Erythroblast (primary cell): ENCODE measurements around the gene PCDHGB6.
A peak's percentile ranks its signal among the peaks of the same experiment; 100 is the strongest.
"Not testable (repeated sequence)": the region's sequence is repeated elsewhere in the genome, so short reads cannot be mapped to it uniquely, and the experiment has no call there.

Experiments
- DNase-seq, 2 experiments: peaks; one replicate each; lab custom pipeline; 2025; lab: John Stamatoyannopoulos, UW
- GATA1 ChIP-seq: IDR thresholded peaks from 2 replicates; pipeline ENCODE4 v1.6.1; 2011; ENCODE audit warnings: low read depth, mild to moderate bottlenecking, control low read depth, low read length, moderate library complexity
- POLR2A ChIP-seq: IDR thresholded peaks from 2 replicates; pipeline ENCODE4 v1.6.1; 2011; ENCODE audit warnings: mild to moderate bottlenecking, low read length

PCDHGB6 gene

DNA sequence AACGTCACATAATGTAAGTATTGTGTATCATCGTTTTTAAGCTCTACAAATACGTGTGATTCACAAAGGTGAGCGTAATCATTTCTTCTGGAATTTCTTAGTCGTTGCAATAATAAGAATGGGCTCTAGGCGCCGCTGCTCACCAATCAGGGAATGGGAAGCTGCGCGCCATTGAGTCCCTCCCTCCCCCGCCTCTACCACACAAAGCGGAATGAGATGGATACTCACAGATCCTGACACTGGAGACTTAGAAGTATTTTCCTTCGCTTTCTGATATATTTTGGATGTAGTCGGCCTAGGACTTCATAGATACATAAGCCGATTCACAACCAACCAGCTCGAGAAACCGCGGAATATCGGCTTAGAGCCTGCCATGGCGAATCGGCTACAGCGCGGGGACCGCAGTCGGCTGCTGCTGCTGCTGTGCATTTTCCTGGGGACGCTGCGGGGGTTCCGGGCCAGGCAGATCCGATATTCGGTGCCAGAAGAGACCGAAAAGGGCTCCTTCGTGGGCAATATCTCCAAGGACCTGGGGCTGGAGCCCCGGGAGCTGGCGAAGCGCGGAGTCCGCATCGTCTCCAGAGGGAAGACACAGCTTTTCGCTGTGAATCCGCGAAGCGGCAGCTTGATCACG is 13.2 kb downstream of the PCDHGB6 start, which contains the start of gene PCDHGA11:
PCDHGA11 (plus strand) TSS at position 197 of the 634 bp plus-strand sequence; CDS start at position 374, 177 bp downstream.
- TF ChIP-seq GATA1 (no peak), POLR2A (no peak)
- peak; percentile 60 to 74 for DNase-seq

DNA sequence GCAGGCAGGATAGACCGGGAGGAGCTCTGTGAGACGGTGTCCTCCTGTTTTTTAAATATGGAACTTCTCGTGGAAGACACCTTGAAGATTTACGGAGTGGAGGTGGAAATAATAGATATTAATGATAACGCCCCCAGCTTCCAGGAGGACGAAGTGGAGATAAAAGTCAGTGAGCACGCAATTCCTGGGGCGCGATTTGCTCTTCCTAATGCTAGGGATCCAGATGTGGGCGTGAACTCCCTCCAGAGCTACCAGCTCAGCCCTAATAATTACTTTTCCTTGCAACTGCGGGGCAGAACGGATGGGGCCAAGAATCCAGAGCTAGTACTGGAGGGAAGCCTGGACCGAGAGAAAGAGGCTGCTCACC is 13.7 kb downstream of the PCDHGB6 start:
- DNase-seq, result no peak
- TF ChIP-seq POLR2A, result no peak
- TF ChIP-seq GATA1, result no peak

- TF ChIP-seq POLR2A (no peak), GATA1 (no peak)
- no peak for DNase-seq
Measured at GRCh38 chr5:141422742-141423291, 15.0 kb downstream of the PCDHGB6 start.

GRCh38 chr5:141427783-141428426 is 20.1 kb downstream of the PCDHGB6 start:
- no peak for DNase-seq
- TF ChIP-seq GATA1 (no peak), POLR2A (no peak)

DNA sequence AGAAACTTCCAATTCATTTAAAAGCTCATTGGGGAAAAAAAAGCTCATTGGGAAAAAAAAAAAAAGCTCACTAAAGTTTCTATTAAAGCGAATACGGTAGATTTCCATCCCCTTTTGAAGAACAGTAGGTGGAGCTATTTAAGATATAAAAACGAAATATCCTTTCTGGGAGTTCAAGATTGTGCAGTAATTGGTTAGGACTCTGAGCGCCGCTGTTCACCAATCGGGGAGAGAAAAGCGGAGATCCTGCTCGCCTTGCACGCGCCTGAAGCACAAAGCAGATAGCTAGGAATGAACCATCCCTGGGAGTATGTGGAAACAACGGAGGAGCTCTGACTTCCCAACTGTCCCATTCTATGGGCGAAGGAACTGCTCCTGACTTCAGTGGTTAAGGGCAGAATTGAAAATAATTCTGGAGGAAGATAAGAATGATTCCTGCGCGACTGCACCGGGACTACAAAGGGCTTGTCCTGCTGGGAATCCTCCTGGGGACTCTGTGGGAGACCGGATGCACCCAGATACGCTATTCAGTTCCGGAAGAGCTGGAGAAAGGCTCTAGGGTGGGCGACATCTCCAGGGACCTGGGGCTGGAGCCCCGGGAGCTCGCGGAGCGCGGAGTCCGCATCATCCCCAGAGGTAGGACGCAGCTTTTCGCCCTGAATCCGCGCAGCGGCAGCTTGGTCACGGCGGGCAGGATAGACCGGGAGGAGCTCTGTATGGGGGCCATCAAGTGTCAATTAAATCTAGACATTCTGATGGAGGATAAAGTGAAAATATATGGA is 22.7 kb downstream of the PCDHGB6 start, which contains the start of gene PCDHGA12:
PCDHGA12 (plus strand) TSS at position 176 of the 782 bp plus-strand sequence; CDS start at position 429, 253 bp downstream.
- TF ChIP-seq POLR2A (no peak), GATA1 (no peak)
- DNase-seq, result peak; percentile 8 to 19

DNA sequence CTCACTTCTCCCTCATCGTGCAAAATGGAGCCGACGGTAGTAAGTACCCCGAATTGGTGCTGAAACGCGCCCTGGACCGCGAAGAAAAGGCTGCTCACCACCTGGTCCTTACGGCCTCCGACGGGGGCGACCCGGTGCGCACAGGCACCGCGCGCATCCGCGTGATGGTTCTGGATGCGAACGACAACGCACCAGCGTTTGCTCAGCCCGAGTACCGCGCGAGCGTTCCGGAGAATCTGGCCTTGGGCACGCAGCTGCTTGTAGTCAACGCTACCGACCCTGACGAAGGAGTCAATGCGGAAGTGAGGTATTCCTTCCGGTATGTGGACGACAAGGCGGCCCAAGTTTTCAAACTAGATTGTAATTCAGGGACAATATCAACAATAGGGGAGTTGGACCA is 23.5 kb downstream of the PCDHGB6 start:
- TF ChIP-seq POLR2A (no peak), GATA1 (no peak)
- DNase-seq, result no peak

GRCh38 chr5:141432308-141432707 is 24.5 kb downstream of the PCDHGB6 start:
- not testable (repeated sequence) for DNase-seq

DNA sequence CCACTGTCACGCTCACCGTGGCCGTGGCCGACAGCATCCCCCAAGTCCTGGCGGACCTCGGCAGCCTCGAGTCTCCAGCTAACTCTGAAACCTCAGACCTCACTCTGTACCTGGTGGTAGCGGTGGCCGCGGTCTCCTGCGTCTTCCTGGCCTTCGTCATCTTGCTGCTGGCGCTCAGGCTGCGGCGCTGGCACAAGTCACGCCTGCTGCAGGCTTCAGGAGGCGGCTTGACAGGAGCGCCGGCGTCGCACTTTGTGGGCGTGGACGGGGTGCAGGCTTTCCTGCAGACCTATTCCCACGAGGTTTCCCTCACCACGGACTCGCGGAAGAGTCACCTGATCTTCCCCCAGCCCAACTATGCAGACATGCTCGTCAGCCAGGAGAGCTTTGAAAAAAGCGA is 24.9 kb downstream of the PCDHGB6 start:
- not testable (repeated sequence) for DNase-seq

- DNase-seq, result no peak
- no peak for TF ChIP-seq GATA1
- TF ChIP-seq POLR2A, result no peak
Measured at GRCh38 chr5:141434006-141434405, 26.2 kb downstream of the PCDHGB6 start.

DNA sequence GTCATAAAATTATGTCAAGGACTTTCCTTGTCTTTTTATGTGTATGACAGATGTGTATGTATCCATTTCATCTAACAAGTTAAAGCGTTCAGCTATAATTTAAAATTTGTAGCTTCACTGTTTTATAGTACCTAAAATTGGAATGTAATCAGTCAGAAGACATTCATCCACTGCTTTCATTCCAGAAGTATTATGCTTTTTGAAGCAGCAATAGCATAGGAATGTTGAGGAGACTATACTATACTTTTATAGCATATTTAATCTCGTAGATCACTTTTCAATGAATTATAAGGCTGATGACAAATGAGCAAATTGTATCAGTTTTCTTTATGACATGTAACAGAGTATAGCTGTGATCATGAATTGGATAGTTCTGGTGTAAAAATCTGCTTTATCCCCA is 29.4 kb downstream of the PCDHGB6 start:
- TF ChIP-seq GATA1 (no peak), POLR2A (no peak)
- no peak for DNase-seq

DNA sequence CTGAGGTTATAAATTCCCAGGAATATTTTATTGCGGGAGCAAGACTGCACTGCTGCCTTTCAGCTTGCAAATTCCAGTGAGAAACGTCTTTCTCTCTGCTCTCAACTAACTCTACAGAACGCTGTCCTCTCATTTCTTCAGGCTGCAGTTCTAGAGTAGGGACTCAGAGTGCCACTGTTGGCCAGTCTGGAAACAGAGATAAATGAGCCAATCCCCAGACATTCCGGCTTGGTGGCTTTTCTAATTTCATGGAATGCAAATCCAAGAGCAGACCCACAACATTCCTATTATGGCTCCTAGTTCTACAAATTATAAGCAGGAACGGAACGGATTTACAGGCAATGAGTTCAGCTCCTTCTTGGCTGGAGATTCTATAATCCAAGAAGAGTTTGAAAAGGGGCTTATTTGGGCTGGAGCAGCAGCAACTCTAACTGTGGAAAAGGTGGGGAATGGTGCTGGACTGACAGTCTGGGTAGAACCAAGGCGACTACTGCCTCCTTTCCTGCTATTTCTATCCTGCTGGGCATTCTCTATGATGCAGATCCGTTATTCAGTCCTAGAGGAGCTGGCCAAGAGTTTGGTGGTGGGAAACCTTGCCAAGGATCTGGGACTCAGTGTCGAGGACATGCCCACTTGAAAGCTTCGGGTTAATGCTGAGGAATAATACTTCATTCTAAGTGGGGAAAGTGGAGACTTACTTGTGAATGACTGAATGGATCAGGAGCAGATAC is 31.8 kb downstream of the PCDHGB6 start:
- TF ChIP-seq POLR2A (no peak), GATA1 (no peak)
- no peak for DNase-seq

- no peak for TF ChIP-seq GATA1
- no peak for TF ChIP-seq POLR2A
- no peak for DNase-seq
Measured at GRCh38 chr5:141440341-141440740, 32.5 kb downstream of the PCDHGB6 start.

GRCh38 chr5:141441571-141442170 is 33.9 kb downstream of the PCDHGB6 start:
- DNase-seq, result no peak
- TF ChIP-seq GATA1 (no peak), POLR2A (no peak)
